CD4-positive, alpha-beta memory T cell (primary cell): ENCODE measurements around the gene LSM7. TPM values are rescaled to one million over a fixed set of nuclear protein-coding genes. Genes with fewer than 3 reads are reported as not detected.

ENCODE experiments used
- CTCF ChIA-PET: fragments of 350-600 bp; sonication (Branson Sonifier 250); formaldehyde crosslinking; loops from one replicate; lab custom pipeline; 2021; ENCODE audit warnings: inconsistent platforms; ENCODE audit not compliant: partially characterized antibody; lab: Charles Lee
- POLR2A ChIA-PET: fragments of 350-600 bp; sonication (Branson Sonifier 250); formaldehyde crosslinking; loops from one replicate; lab custom pipeline; 2021; ENCODE audit not compliant: partially characterized antibody; lab: Charles Lee
- DNase-seq, 5 donors: peaks; one replicate each; pipeline versions ENCODE4 v3.0.0 to v3.0.0-alpha.2; 2020 to 2022; ENCODE audit warnings: mixed read lengths in 1 of 5
- H3K27ac ChIP-seq: one replicate; pipeline ENCODE4 v1.7.0; 2013; ENCODE audit warnings: low read depth, low read length
- H3K27me3 ChIP-seq: 2 replicates; pipeline ENCODE4 v1.7.0; 2013; ENCODE audit warnings: mild to moderate bottlenecking, low read length, moderate library complexity; ENCODE audit not compliant: insufficient read depth
- H3K36me3 ChIP-seq: 2 replicates; pipeline ENCODE4 v1.7.0; 2013; ENCODE audit warnings: mild to moderate bottlenecking, low read length, moderate library complexity; ENCODE audit not compliant: insufficient read depth
- H3K4me1 ChIP-seq: 2 replicates; pipeline ENCODE4 v1.7.0; 2013; ENCODE audit warnings: mild to moderate bottlenecking, low read length, moderate library complexity; ENCODE audit not compliant: insufficient read depth
- H3K4me3 ChIP-seq, 2 donors: one replicate each; pipeline ENCODE4 v1.7.0; 2013; ENCODE audit warnings: low read length in 2 of 2, mild to moderate bottlenecking in 1 of 2
- H3K9me3 ChIP-seq, 2 donors: one replicate each; pipeline ENCODE4 v1.7.0; 2013; ENCODE audit warnings: low read length in 2 of 2, control low read depth in 1 of 2; ENCODE audit not compliant: control insufficient read depth in 1 of 2
- H3K27ac Mint-ChIP-seq, 7 donors: one replicate each; pipeline ENCODE4 v1.8.0; 2020 to 2021; ENCODE audit warnings: mixed read lengths in 7 of 7, mild to moderate bottlenecking in 6 of 7, inconsistent platforms in 3 of 7, moderate library complexity in 3 of 7
- H3K27me3 Mint-ChIP-seq, 2 donors: one replicate each; pipeline ENCODE4 v1.8.0; 2020 to 2021; ENCODE audit warnings: mixed read lengths in 2 of 2
- H3K36me3 Mint-ChIP-seq, 2 donors: one replicate each; pipeline ENCODE4 v1.8.0; 2020 to 2021; ENCODE audit warnings: mixed read lengths in 2 of 2, inconsistent platforms in 1 of 2, mild to moderate bottlenecking in 1 of 2
- H3K4me1 Mint-ChIP-seq, 4 donors: one replicate each; pipeline ENCODE4 v1.8.0; 2020 to 2021; ENCODE audit warnings: mixed read lengths in 4 of 4, mild to moderate bottlenecking in 1 of 4
- H3K4me3 Mint-ChIP-seq, 8 donors: one replicate each; pipeline ENCODE4 v1.8.0; 2020 to 2021; ENCODE audit warnings: mixed read lengths in 8 of 8, mild to moderate bottlenecking in 7 of 8, moderate library complexity in 6 of 8, inconsistent platforms in 3 of 8
- H3K9me3 Mint-ChIP-seq, 8 donors: one replicate each; pipeline ENCODE4 v1.8.0; 2020 to 2021; ENCODE audit warnings: mixed read lengths in 8 of 8, mild to moderate bottlenecking in 5 of 8, inconsistent platforms in 3 of 8, moderate library complexity in 1 of 8
- intact Hi-C: fragments of 100-400 bp; cut with micrococcal nuclease; formaldehyde crosslinking; loops from one replicate; pipeline ENCODE4 v1.15.1; 2023
- polyA plus RNA-seq, 2 donors: library from polyadenylated mRNA; unstranded; fragments of 300-500 nt; fragmentation: Illumina TruSeq; gene quantifications; one replicate each; pipeline ENCODE4 v1.2.3, GENCODE V29; 2021
- total RNA-seq, 2 experiments: library from RNA; stranded (reverse); gene quantifications; one replicate each; pipeline ENCODE4 v1.2.3, GENCODE V29; 2021

The LSM7 gene
- total and polyA plus RNA-seq, 4 experiments from 2014 or later: 107 to 171 (median 137) TPM

GRCh38 chr19:2312820-2313501 is 15.4 kb downstream of the LSM7 start:
- Histone ChIP-seq H3K36me3 (no peaks in the 10 kb centered on the region), H3K4me1 (peaks cover 3% of the 10 kb centered on the region), H3K27me3 (peaks cover 12% of the 10 kb centered on the region), H3K9me3 (no peaks in the 10 kb centered on the region), H3K27ac (no peak overlapping the region), H3K4me3 (no peak overlapping the region)
- H3K4me3 Mint-ChIP-seq: no peak overlapping the region
- DNase-seq: no peak
- H3K27ac Mint-ChIP-seq: no peak overlapping the region
- ChIA-PET CTCF (no interaction called here), POLR2A (no interaction called here)
- peaks cover 20 to 23% of the 10 kb centered on the region in 2 donors for H3K27me3 Mint-ChIP-seq
- peaks cover 0 to 25% (median 15%) of the 10 kb centered on the region in 8 donors for H3K9me3 Mint-ChIP-seq
- H3K4me1 Mint-ChIP-seq: peaks cover 0 to 7% (median 4%) of the 10 kb centered on the region in 4 donors
- intact Hi-C loops: no loop called here
- H3K36me3 Mint-ChIP-seq: peaks cover 0 to 4% of the 10 kb centered on the region in 2 donors

- Mint-ChIP-seq H3K4me1 (peaks cover 0 to 7% (median 4%) of the 10 kb centered on the region in 4 donors), H3K27me3 (peaks cover 20 to 23% of the 10 kb centered on the region in 2 donors), H3K9me3 (peaks cover 0 to 21% (median 15%) of the 10 kb centered on the region in 8 donors), H3K36me3 (peaks cover 0 to 4% of the 10 kb centered on the region in 2 donors), H3K4me3 (no peak overlapping the region), H3K27ac (no peak overlapping the region)
- Histone ChIP-seq H3K4me3 (no peak overlapping the region), H3K9me3 (no peaks in the 10 kb centered on the region), H3K27ac (no peak overlapping the region), H3K36me3 (no peaks in the 10 kb centered on the region), H3K4me1 (peaks cover 3% of the 10 kb centered on the region), H3K27me3 (peaks cover 21% of the 10 kb centered on the region)
- ChIA-PET CTCF (interaction anchor here (1.4 kb wide), 1 partner anchor 32 kb away, joined by 3 read pairs; no protein-coding TSS in a partner anchor), POLR2A (no interaction called here)
- no peak for DNase-seq
- intact Hi-C loops: no loop called here
Measured at GRCh38 chr19:2311093-2311492, 17.3 kb downstream of the LSM7 start.

GRCh38 chr19:2309734-2310362 is 18.5 kb downstream of the LSM7 start:
- ChIA-PET CTCF (interaction anchor here (0.7 kb wide), 1 partner anchor 14 kb away, joined by 3 read pairs; no protein-coding TSS in a partner anchor), POLR2A (no interaction called here)
- peaks cover 0 to 8% (median 5%) of the 10 kb centered on the region in 4 donors for H3K4me1 Mint-ChIP-seq
- H3K4me3 Mint-ChIP-seq: no peak overlapping the region
- no peak for DNase-seq
- Histone ChIP-seq H3K4me3 (no peak overlapping the region), H3K36me3 (no peaks in the 10 kb centered on the region), H3K27ac (no peak overlapping the region), H3K9me3 (no peaks in the 10 kb centered on the region), H3K4me1 (peaks cover 3% of the 10 kb centered on the region), H3K27me3 (peaks cover 21% of the 10 kb centered on the region)
- H3K9me3 Mint-ChIP-seq: peaks cover 0 to 9% (median 6%) of the 10 kb centered on the region in 8 donors
- no peak overlapping the region for H3K27ac Mint-ChIP-seq
- H3K36me3 Mint-ChIP-seq: peaks cover 0 to 1% of the 10 kb centered on the region in 2 donors
- H3K27me3 Mint-ChIP-seq: peaks cover 20 to 27% of the 10 kb centered on the region in 2 donors
- intact Hi-C loops: no loop called here

- intact Hi-C loops: no loop called here
- peaks cover 32% of the 10 kb centered on the region for H3K27me3 ChIP-seq
- H3K36me3 Mint-ChIP-seq: no peaks in the 10 kb centered on the region
- peaks cover 18 to 30% of the 10 kb centered on the region in 2 donors for H3K27me3 Mint-ChIP-seq
- peak within 1 kb of the TSS in 7 of 8 donors; percentile 8 to 70 (median 48) for H3K4me3 Mint-ChIP-seq
- H3K27ac Mint-ChIP-seq: peak within 1 kb of the TSS in 2 of 7 donors; percentile 41 to 79
- H3K9me3 ChIP-seq: no peaks in the 10 kb centered on the region
- H3K4me3 ChIP-seq: no peak within 1 kb of the TSS
- peaks cover 0 to 4% (median 0%) of the 10 kb centered on the region in 8 donors for H3K9me3 Mint-ChIP-seq
- no peaks in the 10 kb centered on the region for H3K36me3 ChIP-seq
- POLR2A ChIA-PET: no interaction called here
- H3K27ac ChIP-seq: no peak within 1 kb of the TSS
- peaks cover 6% of the 10 kb centered on the region for H3K4me1 ChIP-seq
- CTCF ChIA-PET: no interaction called here
- H3K4me1 Mint-ChIP-seq: peaks cover 0 to 17% (median 9%) of the 10 kb centered on the region in 4 donors
- no peak for DNase-seq
Measured at GRCh38 chr19:2308114-2308556, 20.3 kb downstream of the LSM7 start, which contains the start of gene LINGO3. LINGO3 (minus strand) TSS chr19:2308154; CDS start chr19:2291776, 16,378 bp downstream.

GRCh38 chr19:2307518-2308012 is 20.8 kb downstream of the LSM7 start:
- CTCF ChIA-PET: no interaction called here
- intact Hi-C loops: no loop called here
- Mint-ChIP-seq H3K4me3 (peak overlapping the region in 1 of 8 donors; percentile 31), H3K27ac (no peak overlapping the region), H3K9me3 (peaks cover 0 to 4% (median 0%) of the 10 kb centered on the region in 8 donors), H3K4me1 (peaks cover 4 to 23% (median 13%) of the 10 kb centered on the region in 4 donors), H3K27me3 (peaks cover 16 to 32% of the 10 kb centered on the region in 2 donors), H3K36me3 (no peaks in the 10 kb centered on the region)
- Histone ChIP-seq H3K27ac (no peak overlapping the region), H3K36me3 (no peaks in the 10 kb centered on the region), H3K27me3 (peaks cover 27% of the 10 kb centered on the region), H3K4me3 (no peak overlapping the region), H3K9me3 (no peaks in the 10 kb centered on the region), H3K4me1 (peaks cover 12% of the 10 kb centered on the region)
- DNase-seq: no peak
- POLR2A ChIA-PET: interaction anchor here (0.8 kb wide), 1 partner anchor 170 kb away, joined by 4 read pairs; no protein-coding TSS in a partner anchor

- POLR2A ChIA-PET: interaction anchor here (0.8 kb wide), 1 partner anchor 171 kb away, joined by 4 read pairs; no protein-coding TSS in a partner anchor
- intact Hi-C loops: no loop called here
- CTCF ChIA-PET: no interaction called here
Measured at GRCh38 chr19:2306971-2307370, 21.4 kb downstream of the LSM7 start.

More at GRCh38 chr19:2306971-2307370, 21.4 kb downstream of the LSM7 start:
- H3K4me3 ChIP-seq: no peak overlapping the region
- Mint-ChIP-seq H3K9me3 (peaks cover 0 to 4% (median 0%) of the 10 kb centered on the region in 8 donors), H3K36me3 (no peaks in the 10 kb centered on the region), H3K27ac (peak overlapping the region in 1 of 7 donors; percentile 68), H3K4me1 (peaks cover 4 to 23% (median 13%) of the 10 kb centered on the region in 4 donors), H3K27me3 (peaks cover 16 to 32% of the 10 kb centered on the region in 2 donors), H3K4me3 (peak overlapping the region in 1 of 8 donors; percentile 10)
- H3K36me3 ChIP-seq: no peaks in the 10 kb centered on the region
- no peaks in the 10 kb centered on the region for H3K9me3 ChIP-seq
- no peak overlapping the region for H3K27ac ChIP-seq
- H3K4me1 ChIP-seq: peaks cover 12% of the 10 kb centered on the region
- peaks cover 27% of the 10 kb centered on the region for H3K27me3 ChIP-seq
- DNase-seq: no peak
